Measurements from ENCODE around the gene MIEF2.

DNA sequence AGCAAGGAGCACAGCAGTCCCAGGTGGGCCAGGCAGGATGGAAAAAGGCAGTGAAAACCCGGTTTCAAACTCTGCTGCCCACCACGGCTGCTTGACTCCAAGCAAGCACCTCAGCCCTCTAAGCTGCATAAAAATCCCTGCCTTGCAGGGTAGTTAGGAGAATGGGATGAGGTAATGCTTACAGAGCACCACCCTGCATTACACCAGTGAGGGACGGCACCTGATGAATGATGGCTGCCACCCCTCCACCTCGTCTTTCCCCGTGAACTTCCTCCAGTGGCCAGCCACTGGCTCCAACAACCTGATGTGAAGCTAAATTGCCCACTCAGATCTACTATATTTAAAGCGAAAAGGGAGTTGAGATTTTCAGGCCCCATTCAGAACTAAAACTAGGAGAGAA, 21.3 kb downstream of the MIEF2 start:
- TF ChIP-seq CTCF (IDR thresholded peaks at IDR 0.05) (no peak), POLR2A (IDR thresholded peaks at IDR 0.05) (no peak)
